NCI-H1694 treated with DMSO at 0.1 percent for 48 hours (cell line): ENCODE measurements around the gene PRH1.

ENCODE experiments used
- DNase-seq: peaks from one replicate; lab custom pipeline; 2025; lab: John Stamatoyannopoulos, UW

The PRH1 gene

DNA sequence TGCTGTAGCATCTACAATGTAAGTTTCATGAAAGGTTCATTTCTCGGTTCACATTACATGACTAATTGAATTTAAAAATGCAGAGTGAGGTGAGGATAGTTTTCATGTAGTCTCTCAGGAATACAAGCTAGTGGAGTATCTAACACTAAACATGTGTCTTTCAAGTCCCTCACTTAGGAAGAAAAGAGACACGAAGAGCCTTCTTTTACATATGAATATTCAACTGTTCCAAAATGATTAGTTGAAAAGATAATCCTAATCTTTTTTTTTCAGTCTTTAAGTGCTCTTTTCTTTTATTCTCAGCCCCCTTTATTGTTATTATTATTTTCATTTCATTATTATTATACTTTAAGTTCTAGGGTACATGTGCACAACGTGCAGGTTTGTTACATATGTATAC is 45.6 kb downstream of the PRH1 start:
- no peak for DNase-seq
